ENCODE results near the gene LAD1.

LAD1 gene

DNA sequence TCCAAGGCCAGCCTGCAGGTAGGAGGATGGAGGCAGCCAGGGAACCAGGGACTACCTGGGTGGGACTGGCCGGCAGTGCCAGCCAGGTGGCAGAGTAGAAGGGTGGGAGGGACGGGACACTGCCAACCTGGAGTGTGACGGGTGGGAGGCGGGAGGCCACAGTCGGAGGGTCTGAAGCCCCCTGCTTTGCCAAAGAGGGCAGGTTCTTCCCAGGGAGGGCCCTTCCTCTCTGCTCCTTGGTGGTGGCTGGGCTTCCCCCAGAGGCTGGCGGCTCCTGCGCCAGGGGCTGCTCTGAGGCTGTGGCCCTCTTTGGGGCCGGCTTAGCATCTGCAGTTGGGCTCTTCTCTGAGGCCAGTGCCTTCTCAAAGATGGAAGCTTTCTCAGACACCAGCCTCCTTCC is 12.9 kb downstream of the LAD1 start:
- DNase-seq = no peak

- DNase-seq = peak; percentile 81
These were observed 13.7 kb downstream of the LAD1 start for GRCh38 chr1:201385299-201385891.

GRCh38 chr1:201384406-201384782 is 14.7 kb downstream of the LAD1 start:
- no peak for DNase-seq

DNA sequence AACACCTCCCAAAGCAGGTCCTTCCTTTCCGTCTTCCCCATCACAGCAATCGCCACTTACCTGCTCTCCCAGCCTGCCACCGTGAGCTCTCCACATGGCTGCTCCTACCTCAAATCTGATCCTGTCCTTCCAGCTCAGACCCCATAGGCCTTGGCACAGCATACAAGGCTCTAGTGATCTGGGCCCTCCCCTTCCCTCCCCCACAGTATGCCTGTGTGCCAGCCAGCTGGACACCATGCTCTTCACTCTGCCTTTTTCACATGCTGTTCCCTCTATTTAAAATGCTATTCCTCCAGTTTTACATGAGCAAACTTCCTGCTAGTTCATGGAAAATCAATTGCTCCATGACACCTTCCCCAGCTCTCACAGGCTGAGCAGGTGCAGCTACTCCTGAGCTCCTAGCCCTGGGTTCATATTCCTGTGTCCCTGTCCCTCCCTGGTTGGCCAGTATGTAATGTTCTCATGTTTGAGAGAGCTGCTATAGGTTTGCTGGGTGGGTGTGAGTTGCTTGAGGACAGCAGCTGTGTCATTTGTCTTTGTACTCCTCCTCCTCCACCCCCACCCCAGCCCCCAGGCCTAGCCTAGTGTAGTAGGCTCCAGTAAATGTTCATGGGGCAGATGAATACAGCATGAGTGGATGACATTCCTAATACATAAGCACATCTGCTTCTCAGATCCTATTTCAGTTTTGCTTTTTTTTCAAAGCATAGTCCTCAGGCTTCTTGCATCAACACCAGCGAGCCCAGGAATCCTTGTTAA is 15.3 kb downstream of the LAD1 start:
- peak; percentile 95 for DNase-seq

GRCh38 chr1:201381130-201381529 is 18.0 kb downstream of the LAD1 start:
- DNase-seq = peak; percentile 77

DNA sequence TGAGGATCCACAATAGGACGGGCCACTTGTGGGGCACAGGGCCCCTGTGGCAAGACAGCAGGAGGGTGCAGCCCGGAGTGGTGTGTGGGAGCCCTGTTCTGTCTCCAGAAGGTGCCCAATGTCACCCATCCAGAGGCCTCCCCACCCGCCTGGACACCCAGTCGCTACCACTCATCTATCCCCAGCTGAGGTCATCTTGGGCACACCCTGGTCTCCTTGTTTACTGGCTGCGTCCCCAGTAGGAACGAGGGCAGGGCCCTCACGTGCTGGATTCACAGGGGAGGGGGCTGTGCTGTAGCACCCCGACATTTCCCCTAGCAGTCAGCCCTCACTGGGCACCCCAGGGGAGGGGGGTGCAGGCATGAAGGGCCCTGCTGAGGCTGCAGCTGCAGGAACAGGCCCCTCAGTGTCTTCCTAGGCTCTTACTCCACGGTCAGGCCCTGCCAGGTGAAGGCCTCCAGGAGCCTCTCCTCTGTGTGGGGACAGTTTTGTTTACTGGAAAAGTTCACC is 19.3 kb downstream of the LAD1 start:
- no peak for DNase-seq

DNA sequence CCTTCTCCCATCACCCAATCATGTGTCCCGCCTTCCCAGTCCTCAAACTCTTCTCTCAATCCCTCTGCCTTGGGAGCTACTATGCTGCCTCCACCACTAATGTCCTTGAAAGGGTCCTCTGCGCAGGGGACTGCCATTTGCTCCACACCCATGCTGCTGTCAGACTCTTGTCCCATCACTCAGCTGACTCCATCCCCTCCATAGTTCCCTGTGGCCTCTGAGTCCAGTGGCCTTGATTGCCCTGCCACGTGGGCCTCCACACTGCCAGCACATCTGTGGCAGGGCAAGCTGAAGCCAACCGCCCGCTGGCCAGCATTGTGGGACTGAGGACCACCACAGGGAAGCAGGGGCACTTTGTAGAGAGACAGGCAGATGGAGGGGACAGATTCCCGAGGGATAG is 20.3 kb downstream of the LAD1 start:
- no peak for DNase-seq

DNA sequence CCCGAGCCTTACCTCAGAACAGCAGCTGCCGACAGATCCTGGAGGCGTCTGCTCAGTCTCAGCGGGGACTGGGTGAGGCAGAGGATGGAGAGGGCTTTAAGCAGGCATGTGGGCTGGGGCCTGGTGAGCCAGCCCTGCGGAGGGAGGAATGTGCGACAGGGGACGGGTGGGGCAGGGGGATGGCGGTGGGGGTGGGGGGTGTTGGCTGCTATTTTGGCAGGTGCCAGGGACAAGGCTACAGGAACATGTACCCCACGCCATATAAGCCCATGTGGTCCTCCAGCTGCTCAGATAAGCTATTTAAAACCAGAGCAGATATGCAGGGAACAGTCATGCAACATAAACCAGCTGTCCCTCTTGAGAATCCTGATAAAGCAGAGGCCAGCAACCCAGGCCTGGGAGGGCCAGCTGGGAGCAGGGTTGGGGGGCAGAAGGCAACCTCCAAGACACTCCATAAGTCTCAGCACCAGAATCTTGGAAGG is 21.5 kb downstream of the LAD1 start, which contains the start of gene TNNT2:
TNNT2 (minus strand) TSS at position 70 of the 482 bp plus-strand sequence. CDS start 4,426 bp downstream, outside the sequence.
- DNase-seq = no peak

DNA sequence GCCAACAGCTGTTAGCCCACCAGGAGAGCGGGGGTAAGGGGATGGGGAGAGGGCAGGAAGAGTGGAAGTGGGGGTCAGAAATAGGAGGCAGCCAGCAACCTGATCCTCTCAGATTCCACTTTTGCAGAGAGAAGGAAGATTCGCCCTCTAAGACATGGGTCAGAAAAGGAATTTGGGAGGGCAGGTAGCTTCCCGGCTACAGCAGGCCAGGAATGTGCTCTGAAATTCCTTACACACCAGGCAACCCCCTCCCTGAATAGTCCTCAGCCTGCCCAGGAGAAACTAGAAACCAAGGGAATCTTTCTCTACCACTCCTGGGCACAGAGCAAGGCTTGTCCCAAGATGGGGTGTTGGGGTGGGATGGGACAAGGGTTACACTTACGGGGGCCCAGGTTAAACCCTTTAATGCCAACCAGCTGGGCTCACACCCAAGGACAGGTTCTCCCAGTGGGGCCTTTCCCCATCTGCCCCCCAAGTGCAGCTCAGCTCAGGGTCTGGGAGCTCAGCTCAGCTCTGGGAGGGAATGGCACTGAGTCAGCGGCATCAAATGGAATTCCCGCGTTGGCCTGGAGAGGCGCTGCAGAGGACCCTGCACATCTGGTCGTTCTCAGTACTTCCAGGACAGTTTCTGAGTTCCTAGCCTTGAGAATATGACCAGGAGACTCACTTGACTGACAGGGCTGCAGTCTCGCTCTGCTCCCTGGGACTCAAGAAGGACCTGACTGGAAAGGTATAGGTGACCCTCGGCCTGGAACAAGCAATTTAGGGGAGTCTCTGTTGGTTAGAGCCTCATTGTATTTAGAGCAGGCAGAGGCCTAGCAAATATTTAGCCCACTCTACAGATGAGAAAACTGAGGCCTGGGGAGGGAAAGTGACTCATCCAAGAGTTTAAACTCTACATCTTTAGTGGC is 22.4 kb downstream of the LAD1 start:
- DNase-seq = no peak

- no peak for DNase-seq
These were observed 23.0 kb downstream of the LAD1 start for GRCh38 chr1:201376107-201376463.

- DNase-seq = peak; percentile 18
These were observed 24.0 kb downstream of the LAD1 start for GRCh38 chr1:201375169-201375568.

- DNase-seq = peak; percentile 38
These were observed 24.8 kb downstream of the LAD1 start for GRCh38 chr1:201374364-201374763.

DNA sequence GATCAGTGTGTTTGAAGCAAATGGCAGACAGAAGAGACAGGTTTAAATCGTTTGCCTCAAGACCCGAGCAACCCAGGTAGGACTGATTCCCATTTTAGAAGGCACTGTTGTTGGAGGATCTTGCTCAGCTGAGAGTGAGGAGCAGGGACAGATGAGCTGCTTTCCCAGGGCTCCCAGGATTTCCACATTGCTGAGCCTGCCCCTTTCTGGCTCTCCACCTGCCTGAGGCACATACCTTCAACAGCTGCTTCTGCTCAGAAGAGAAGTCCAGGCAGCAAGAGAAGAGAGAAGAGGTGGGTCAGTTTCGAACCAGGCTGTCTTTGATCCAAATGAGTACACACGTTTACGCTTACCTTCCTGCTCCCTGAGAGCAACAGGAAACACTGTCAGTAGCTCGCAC is 27.3 kb downstream of the LAD1 start:
- DNase-seq = no peak

DNA sequence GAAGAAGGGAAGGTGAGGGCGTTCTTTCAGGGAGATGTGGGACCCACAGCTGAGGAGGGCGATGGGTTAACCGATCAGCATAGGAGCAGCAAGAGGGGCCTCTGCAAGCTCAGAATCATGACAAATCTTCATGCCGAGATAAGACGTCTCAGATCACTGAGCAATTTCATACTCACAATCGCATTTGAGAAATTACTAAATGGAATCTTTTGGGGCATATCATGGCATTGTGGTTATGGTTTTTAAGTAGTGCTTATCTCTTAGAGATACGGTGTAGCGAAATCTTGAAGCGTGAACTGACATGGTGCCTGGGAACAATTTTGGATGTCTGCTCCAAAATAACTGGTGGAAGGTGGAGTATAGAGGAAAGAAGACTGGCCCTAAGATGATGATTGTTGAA is 27.8 kb downstream of the LAD1 start:
- DNase-seq = no peak

GRCh38 chr1:201370500-201370899 is 28.6 kb downstream of the LAD1 start:
- no peak for DNase-seq

DNA sequence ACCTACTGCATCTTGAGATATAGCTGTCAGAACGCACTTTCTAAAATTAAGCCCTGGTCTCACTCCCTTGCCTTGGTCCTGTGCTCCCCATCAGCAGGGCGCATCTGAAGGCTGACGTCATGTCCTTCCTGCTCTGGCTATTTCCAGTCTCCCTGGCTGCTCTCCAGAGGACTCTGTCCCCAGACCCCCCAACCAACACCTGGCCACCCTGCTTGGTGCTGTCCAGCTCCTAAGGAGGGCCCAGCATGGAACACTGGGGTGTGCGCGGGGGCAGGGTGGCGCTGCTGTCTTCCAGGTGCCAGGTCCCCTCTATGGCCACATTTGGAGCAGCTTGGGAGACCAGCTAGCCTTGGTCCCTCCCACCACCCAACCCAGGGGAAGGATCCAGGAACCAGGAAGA is 29.9 kb downstream of the LAD1 start:
- no peak for DNase-seq

DNA sequence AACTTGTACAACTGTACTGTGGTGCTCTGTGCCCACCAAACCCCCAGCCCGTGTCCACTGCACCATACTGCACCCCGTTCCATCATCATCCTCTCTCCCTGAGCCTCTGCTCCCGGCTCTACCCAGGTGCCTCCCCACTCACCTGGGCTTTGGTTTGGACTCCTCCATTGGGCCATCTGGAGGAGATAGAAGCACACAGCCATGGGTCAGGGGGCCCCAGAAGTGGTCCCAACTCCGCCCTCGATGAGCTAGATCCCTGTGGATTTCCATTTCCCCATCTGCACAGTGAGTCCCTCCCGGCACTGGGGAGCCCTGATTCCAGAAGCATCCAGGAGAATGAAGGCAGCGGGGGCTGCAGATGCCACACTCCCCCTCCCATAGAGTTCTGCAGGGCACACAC is 32.4 kb downstream of the LAD1 start:
- no peak for DNase-seq

DNA sequence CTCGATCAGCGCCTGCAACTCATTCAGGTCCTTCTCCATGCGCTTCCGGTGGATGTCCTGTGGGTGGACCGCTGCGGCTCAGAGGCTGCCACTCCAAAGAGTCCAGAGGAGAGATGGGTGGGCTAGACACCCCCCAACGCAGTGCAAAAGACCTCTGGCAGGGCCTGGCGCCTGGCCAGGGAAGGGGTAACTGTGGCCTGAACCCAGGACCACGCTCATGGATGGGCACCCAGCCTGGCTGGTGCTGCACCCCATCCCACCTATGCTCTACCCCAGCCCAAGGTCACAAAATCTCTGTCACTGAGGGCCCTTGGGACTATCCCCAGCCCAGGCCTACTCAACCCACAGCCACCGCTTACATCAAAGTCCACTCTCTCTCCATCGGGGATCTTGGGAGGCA is 33.9 kb downstream of the LAD1 start:
- no peak for DNase-seq

GRCh38 chr1:201364808-201365105 is 34.4 kb downstream of the LAD1 start:
- DNase-seq = no peak

GRCh38 chr1:201363467-201363866 is 35.7 kb downstream of the LAD1 start:
- no peak for DNase-seq

DNA sequence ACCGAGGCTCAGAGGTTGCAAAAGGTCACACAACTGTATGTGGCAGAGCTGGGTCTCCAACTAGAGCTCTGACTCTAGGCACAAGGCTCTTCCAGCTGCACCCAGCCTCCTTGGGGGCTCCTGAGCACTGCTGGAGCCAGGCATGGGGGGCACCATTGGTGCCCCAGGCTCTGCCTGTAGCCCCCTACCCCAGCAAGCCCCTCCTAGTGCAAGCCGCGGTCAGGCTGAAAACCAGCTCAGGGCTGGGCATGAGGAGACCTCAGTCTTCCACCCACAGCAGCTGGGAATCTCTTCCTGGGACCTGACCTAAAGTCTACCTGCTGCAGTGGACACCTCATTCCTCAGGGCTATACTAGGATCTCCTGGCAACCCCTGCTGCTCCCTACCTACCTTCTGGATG is 36.2 kb downstream of the LAD1 start:
- no peak for DNase-seq

DNA sequence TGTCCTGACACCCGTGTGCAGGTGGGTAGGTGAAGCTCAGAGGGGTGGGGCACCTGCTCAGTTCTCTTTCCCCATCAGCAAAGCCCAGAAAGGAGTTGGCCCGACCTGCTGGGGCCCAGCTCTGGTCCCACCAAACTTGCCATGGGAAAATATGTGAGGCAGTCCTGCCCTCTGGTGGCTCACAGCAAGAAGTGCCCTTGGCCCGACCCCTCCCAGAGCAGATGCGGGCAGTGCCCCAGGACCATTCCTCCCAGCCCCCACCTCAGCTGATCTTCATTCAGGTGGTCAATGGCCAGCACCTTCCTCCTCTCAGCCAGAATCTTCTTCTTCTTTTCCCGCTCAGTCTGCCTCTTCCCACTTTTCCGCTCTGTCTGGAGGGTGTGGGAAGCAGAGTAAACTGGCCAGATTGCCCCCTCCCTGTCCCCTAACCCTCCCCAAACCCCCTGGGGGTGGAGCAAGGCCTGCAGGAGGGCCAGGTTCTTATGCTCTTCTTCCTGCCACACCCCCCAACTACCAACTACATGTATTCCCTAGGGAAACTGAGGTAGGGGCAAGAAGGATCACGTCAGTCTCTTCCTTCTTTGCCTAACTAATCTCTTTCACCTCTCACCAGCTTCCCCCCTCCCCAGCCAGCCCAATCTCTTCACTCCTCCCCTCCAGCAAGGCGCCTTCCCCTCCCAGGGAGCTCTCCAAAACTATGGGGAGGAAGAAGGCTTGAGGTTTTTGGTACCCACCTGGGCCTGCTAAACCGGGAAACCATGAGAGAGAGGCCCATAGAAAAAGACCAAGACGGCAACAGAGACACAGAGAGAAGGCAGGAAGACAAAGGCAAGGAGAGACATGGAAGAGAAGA is 37.2 kb downstream of the LAD1 start:
- DNase-seq = peak; percentile 31
